IMR-90 (cell line): ENCODE results near the gene GZF1.

Experiments
- BHLHE40 ChIP-seq: fragments of 150-350 bp; IDR thresholded peaks from 2 replicates; pipeline ENCODE4 v1.6.1; 2016; ENCODE audit warnings: mild to moderate bottlenecking, low read depth, low read length
- CEBPB ChIP-seq: IDR thresholded peaks from 2 replicates; pipeline ENCODE4 v1.6.1; 2012; ENCODE audit warnings: low read depth, low read length, improper control_type of control experiment
- POLR2A ChIP-seq: IDR thresholded peaks from 2 replicates; pipeline ENCODE4 v1.6.1; 2012; ENCODE audit warnings: mild to moderate bottlenecking, low read depth, low read length
- RFX5 ChIP-seq: IDR thresholded peaks from 2 replicates; pipeline ENCODE4 v1.8.0; 2012; ENCODE audit warnings: low read depth, mild to moderate bottlenecking, low read length, moderate library complexity
- TF ChIP-seq, protein P1 (sequence below): conservative IDR thresholded peaks from 2 replicates; pipeline ENCODE4 v1.5.1; 2012; ENCODE audit warnings: mild to moderate bottlenecking, low read depth, low read length, improper control_type of control experiment
- TF ChIP-seq, protein P2 (sequence below): fragments of 150-350 bp; IDR thresholded peaks from 2 replicates; pipeline ENCODE4 v1.6.1; 2016; ENCODE audit warnings: low read depth, mild to moderate bottlenecking, low read length, moderate library complexity, borderline replicate concordance

DNA sequence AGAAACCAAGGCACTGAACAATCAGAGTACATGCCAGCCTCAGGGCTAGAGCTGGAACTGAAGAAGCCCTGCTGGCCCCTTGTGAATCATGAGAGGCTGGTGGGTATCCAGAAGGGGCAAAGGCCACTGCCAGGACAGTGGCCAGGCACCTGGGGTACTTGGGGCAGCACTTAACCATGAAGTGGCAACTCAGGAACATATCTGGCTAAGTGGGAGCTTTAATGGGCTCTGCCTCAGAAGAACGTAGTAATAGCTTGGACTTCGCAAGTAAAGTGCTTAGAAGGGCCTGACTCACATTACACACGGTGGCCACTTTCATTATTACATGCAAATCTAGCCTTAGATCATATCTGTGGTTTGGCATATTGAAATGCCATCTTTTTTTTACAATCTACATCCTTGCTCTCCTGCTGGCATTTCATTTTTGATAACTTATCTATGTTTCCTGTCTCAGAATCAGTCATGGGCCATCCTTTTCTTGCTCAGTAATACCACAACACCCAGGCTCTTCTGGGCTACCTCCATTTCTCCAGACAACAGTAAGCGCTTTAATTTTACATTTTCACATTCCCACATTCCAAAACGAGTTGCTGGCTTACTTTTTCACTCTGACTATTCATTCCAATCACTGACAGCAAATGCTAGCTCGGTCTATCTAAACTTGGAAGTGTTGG is 37.7 kb downstream of the GZF1 start:
- TF ChIP-seq BHLHE40 (no peak), RFX5 (no peak), POLR2A (no peak), CEBPB (no peak)
- TF ChIP-seq, protein P1, sequence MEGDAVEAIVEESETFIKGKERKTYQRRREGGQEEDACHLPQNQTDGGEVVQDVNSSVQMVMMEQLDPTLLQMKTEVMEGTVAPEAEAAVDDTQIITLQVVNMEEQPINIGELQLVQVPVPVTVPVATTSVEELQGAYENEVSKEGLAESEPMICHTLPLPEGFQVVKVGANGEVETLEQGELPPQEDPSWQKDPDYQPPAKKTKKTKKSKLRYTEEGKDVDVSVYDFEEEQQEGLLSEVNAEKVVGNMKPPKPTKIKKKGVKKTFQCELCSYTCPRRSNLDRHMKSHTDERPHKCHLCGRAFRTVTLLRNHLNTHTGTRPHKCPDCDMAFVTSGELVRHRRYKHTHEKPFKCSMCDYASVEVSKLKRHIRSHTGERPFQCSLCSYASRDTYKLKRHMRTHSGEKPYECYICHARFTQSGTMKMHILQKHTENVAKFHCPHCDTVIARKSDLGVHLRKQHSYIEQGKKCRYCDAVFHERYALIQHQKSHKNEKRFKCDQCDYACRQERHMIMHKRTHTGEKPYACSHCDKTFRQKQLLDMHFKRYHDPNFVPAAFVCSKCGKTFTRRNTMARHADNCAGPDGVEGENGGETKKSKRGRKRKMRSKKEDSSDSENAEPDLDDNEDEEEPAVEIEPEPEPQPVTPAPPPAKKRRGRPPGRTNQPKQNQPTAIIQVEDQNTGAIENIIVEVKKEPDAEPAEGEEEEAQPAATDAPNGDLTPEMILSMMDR = no peak
- TF ChIP-seq, protein P2, sequence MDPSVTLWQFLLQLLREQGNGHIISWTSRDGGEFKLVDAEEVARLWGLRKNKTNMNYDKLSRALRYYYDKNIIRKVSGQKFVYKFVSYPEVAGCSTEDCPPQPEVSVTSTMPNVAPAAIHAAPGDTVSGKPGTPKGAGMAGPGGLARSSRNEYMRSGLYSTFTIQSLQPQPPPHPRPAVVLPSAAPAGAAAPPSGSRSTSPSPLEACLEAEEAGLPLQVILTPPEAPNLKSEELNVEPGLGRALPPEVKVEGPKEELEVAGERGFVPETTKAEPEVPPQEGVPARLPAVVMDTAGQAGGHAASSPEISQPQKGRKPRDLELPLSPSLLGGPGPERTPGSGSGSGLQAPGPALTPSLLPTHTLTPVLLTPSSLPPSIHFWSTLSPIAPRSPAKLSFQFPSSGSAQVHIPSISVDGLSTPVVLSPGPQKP = no peak
